Karpas-422 (cell line): ENCODE data around the gene CLASRP. TPM values are rescaled to one million over a fixed set of nuclear protein-coding genes. Genes with fewer than 3 reads are reported as not detected.
"Not testable (repeated sequence)": the region's sequence is repeated elsewhere in the genome, so short reads cannot be mapped to it uniquely, and the experiment has no call there.

Experiments used
- DNase-seq: peaks from one replicate; pipeline ENCODE4 v3.0.0-alpha.2; 2015
- H2AFZ ChIP-seq: fragments of 200-600 bp; sonication (generic); 2 replicates; pipeline ENCODE4 v1.6.1; 2014; ENCODE audit warnings: antibody characterized with exemption, low read length, mixed read lengths
- H3K27ac ChIP-seq: fragments of 200-600 bp; sonication (generic); 2 replicates; pipeline ENCODE4 v1.5.1; 2014; ENCODE audit warnings: mild to moderate bottlenecking, low read length, moderate library complexity
- H3K27me3 ChIP-seq: fragments of 200-600 bp; sonication (generic); 2 replicates; pipeline ENCODE4 v1.6.1; 2014; ENCODE audit warnings: low read length, mixed read lengths
- H3K36me3 ChIP-seq: fragments of 200-600 bp; sonication (generic); 2 replicates; pipeline ENCODE4 v1.6.1; 2014; ENCODE audit warnings: low read length, mixed read lengths; ENCODE audit not compliant: insufficient read depth
- H3K4me1 ChIP-seq: fragments of 200-600 bp; sonication (generic); 2 replicates; pipeline ENCODE4 v1.6.1; 2014; ENCODE audit warnings: mild to moderate bottlenecking, low read length, mixed read lengths
- H3K4me2 ChIP-seq: fragments of 200-600 bp; sonication (generic); 2 replicates; pipeline ENCODE4 v1.6.1; 2014; ENCODE audit warnings: low read length, low read depth, mild to moderate bottlenecking; ENCODE audit not compliant: poor library complexity, severe bottlenecking
- H3K4me3 ChIP-seq: fragments of 200-600 bp; sonication (generic); 2 replicates; pipeline ENCODE4 v1.5.1; 2014; ENCODE audit warnings: mild to moderate bottlenecking, antibody characterized with exemption, low read length, mixed read lengths
- H3K79me2 ChIP-seq: fragments of 200-600 bp; sonication (generic); 2 replicates; pipeline ENCODE4 v1.6.1; 2014; ENCODE audit warnings: mild to moderate bottlenecking, low read length, mixed read lengths
- H3K9ac ChIP-seq: fragments of 200-600 bp; sonication (generic); 2 replicates; pipeline ENCODE4 v1.6.0; 2014; ENCODE audit warnings: low read length
- H3K9me2 ChIP-seq: fragments of 200-600 bp; sonication (generic), shearing (Covaris generic); replicated peaks from 2 replicates; pipeline ENCODE4 v1.6.0; 2014; ENCODE audit warnings: mild to moderate bottlenecking, low read length, moderate library complexity; ENCODE audit not compliant: insufficient read depth
- H3K9me3 ChIP-seq: fragments of 300-700, 200-600 bp; sonication (generic); 2 replicates; pipeline ENCODE4 v1.6.1; 2014; ENCODE audit warnings: low read length, mixed read lengths
- H4K20me1 ChIP-seq: fragments of 200-600 bp; sonication (generic); 2 replicates; pipeline ENCODE4 v1.6.1; 2014; ENCODE audit warnings: mild to moderate bottlenecking, antibody characterized with exemption, low read length, low read depth; ENCODE audit not compliant: insufficient read depth
- small RNA-seq: library from RNA; depleted of rRNA; stranded (forward); fragments of <200 nt; gene quantifications from one replicate; pipeline ENCODE3, GENCODE V24; 2014
- total RNA-seq: library from RNA; depleted of rRNA; stranded (reverse); fragments of >200 nt; shearing (Covaris generic); gene quantifications from 2 replicates; pipeline ENCODE4 v1.2.3, GENCODE V29; 2014; ENCODE audit warnings: low replicate concordance; rRNA removed

CLASRP gene
- total RNA-seq, 1 experiment from 2014 or later: 22.7 TPM

GRCh38 chr19:45118591-45119355 lies 79.9 kb downstream of the CLASRP start:
- H3K27ac ChIP-seq: 0 out of 2 replicates have a peak overlapping the region, but pooled peaks have one; percentile 7
- not testable (repeated sequence) for H2AFZ ChIP-seq, H3K36me3 ChIP-seq, H3K9me2 ChIP-seq, H3K9ac ChIP-seq, H3K4me3 ChIP-seq, H3K9me3 ChIP-seq, H3K27me3 ChIP-seq
- peaks cover 27% of the 10 kb centered on the region; the same call in 1 of the 2 replicates for H4K20me1 ChIP-seq
- peaks cover 31% of the 10 kb centered on the region for H3K4me1 ChIP-seq
- H3K79me2 ChIP-seq: peaks cover 87% of the 10 kb centered on the region
- H3K4me2 ChIP-seq: peak overlapping the region; percentile 35
- peak; percentile 47 for DNase-seq

GRCh38 chr19:45119582-45119981 lies 80.7 kb downstream of the CLASRP start:
- Histone ChIP-seq H3K4me1 (peaks cover 26% of the 10 kb centered on the region), H3K9ac (no peak overlapping the region), H3K9me2 (no peaks in the 10 kb centered on the region), H4K20me1 (peaks cover 23% of the 10 kb centered on the region; the same call in 1 of the 2 replicates), H3K9me3 (no peaks in the 10 kb centered on the region), H3K27me3 (no peaks in the 10 kb centered on the region), H3K27ac (no peak overlapping the region), H3K79me2 (peaks cover 82% of the 10 kb centered on the region), H2AFZ (no peak overlapping the region), H3K4me2 (no peak overlapping the region), H3K4me3 (no peak overlapping the region), H3K36me3 (no peaks in the 10 kb centered on the region)
- no peak for DNase-seq

Small RNA genes lying within 50 kb of the gene (small RNA-seq; reads per million reads assigned to genes)
- gene RNU6-611P: not detected

Other genes starting within 250 kb of the CLASRP start
- not detected in 2 replicates for gene BCAM, start 229.9 kb upstream of the CLASRP start, total RNA-seq
- gene NECTIN2, start 192.7 kb upstream of the CLASRP start, total RNA-seq: 2.0 TPM in 1 of 2 replicates, not detected in the other
- 25.6 and 64.7 TPM in 2 replicates for gene TOMM40, start 147.8 kb upstream of the CLASRP start, total RNA-seq
- 1.3 and 1.9 TPM in 2 replicates for gene APOE, start 133.2 kb upstream of the CLASRP start, total RNA-seq
- not detected in 2 replicates for gene APOC1, start 124.4 kb upstream of the CLASRP start, total RNA-seq
- not detected in 2 replicates for gene APOC4, start 96.8 kb upstream of the CLASRP start, total RNA-seq
- not detected in 2 replicates for gene APOC2, start 93.0 kb upstream of the CLASRP start, total RNA-seq
- gene CLPTM1, start 83.7 kb upstream of the CLASRP start, total RNA-seq: 19.7 and 39.2 TPM in 2 replicates
- gene RELB, start 37.6 kb upstream of the CLASRP start, total RNA-seq: 0.63 and 1.3 TPM in 2 replicates
- gene ZNF296, start 37.4 kb downstream of the CLASRP start, total RNA-seq: 3.9 and 4.7 TPM in 2 replicates
- 85.2 and 91.1 TPM in 2 replicates for gene GEMIN7, start 40.2 kb downstream of the CLASRP start, total RNA-seq
- 8.0 and 21.0 TPM in 2 replicates for gene PPP1R37, start 54.1 kb downstream of the CLASRP start, total RNA-seq
- gene NKPD1, start 121.9 kb downstream of the CLASRP start, total RNA-seq: 1.2 TPM in 1 of 2 replicates, not detected in the other
- gene TRAPPC6A, start 139.2 kb downstream of the CLASRP start, total RNA-seq: 32.2 and 62.8 TPM in 2 replicates
- 4.4 and 8.5 TPM in 2 replicates for gene BLOC1S3, start 139.7 kb downstream of the CLASRP start, total RNA-seq
- not detected in 2 replicates for gene EXOC3L2, start 206.4 kb downstream of the CLASRP start, total RNA-seq
- gene MARK4, start 212.2 kb downstream of the CLASRP start, total RNA-seq: 17.9 and 20.2 TPM in 2 replicates